Activated naive CD4-positive, alpha-beta T cell (primary cell): Measurements from ENCODE around the gene PLXDC2.
"Not testable (repeated sequence)": the region's sequence is repeated elsewhere in the genome, so short reads cannot be mapped to it uniquely, and the experiment has no call there.

ENCODE experiments used
- DNase-seq, 4 experiments: peaks; one replicate each; lab custom pipeline; 2025; lab: John Stamatoyannopoulos, UW

The PLXDC2 gene

GRCh38 chr10:19979628-19980027 is 163.4 kb downstream of the PLXDC2 start:
- DNase-seq, result no peak

- no peak for DNase-seq
These were observed 167.8 kb downstream of the PLXDC2 start for GRCh38 chr10:19983880-19984565.

GRCh38 chr10:19985745-19986144 is 169.5 kb downstream of the PLXDC2 start:
- DNase-seq, result no peak

GRCh38 chr10:19986591-19986990 is 170.4 kb downstream of the PLXDC2 start:
- DNase-seq, result no peak

GRCh38 chr10:19987931-19988330 is 171.7 kb downstream of the PLXDC2 start:
- no peak for DNase-seq

GRCh38 chr10:19993714-19994315 is 177.6 kb downstream of the PLXDC2 start:
- DNase-seq, result no peak

GRCh38 chr10:19998482-19998881 is 182.2 kb downstream of the PLXDC2 start:
- no peak for DNase-seq

- DNase-seq, result no peak
These were observed 183.2 kb downstream of the PLXDC2 start for GRCh38 chr10:19999431-19999830.

- not testable (repeated sequence) for DNase-seq
These were observed 185.8 kb downstream of the PLXDC2 start for GRCh38 chr10:20002026-20002425.

GRCh38 chr10:20002657-20003056 is 186.4 kb downstream of the PLXDC2 start:
- DNase-seq, result no peak

- DNase-seq, result no peak
These were observed 187.9 kb downstream of the PLXDC2 start for GRCh38 chr10:20004087-20004523.

- DNase-seq, result no peak
These were observed 189.4 kb downstream of the PLXDC2 start for GRCh38 chr10:20005638-20006037.

GRCh38 chr10:20006169-20006870 is 190.1 kb downstream of the PLXDC2 start:
- DNase-seq, result no peak

- DNase-seq, result no peak
These were observed 191.2 kb downstream of the PLXDC2 start for GRCh38 chr10:20007426-20007825.

GRCh38 chr10:20013991-20014750 is 197.9 kb downstream of the PLXDC2 start:
- DNase-seq, result no peak

- no peak for DNase-seq
These were observed 201.7 kb downstream of the PLXDC2 start for GRCh38 chr10:20017961-20018360.

GRCh38 chr10:20020677-20021076 is 204.4 kb downstream of the PLXDC2 start:
- DNase-seq, result no peak

GRCh38 chr10:20029523-20029922 is 213.3 kb downstream of the PLXDC2 start:
- no peak for DNase-seq

GRCh38 chr10:20033476-20033875 is 217.2 kb downstream of the PLXDC2 start:
- DNase-seq, result no peak

GRCh38 chr10:20034732-20035131 is 218.5 kb downstream of the PLXDC2 start:
- no peak for DNase-seq

GRCh38 chr10:20040012-20040411 is 223.8 kb downstream of the PLXDC2 start:
- DNase-seq, result no peak

- DNase-seq, result no peak
These were observed 225.7 kb downstream of the PLXDC2 start for GRCh38 chr10:20041931-20042330.
